NCI-H2029 (cell line): ENCODE data around the gene UBE2L5.
A peak's percentile ranks its signal among the peaks of the same experiment; 100 is the strongest.

Experiments
- DNase-seq: peaks from one replicate; lab custom pipeline; 2025; lab: John Stamatoyannopoulos, UW

UBE2L5 gene

GRCh38 chr13:30406779-30407416, 15.4 kb upstream of the UBE2L5 start:
- DNase-seq: no peak

GRCh38 chr13:30408319-30409101, 13.8 kb upstream of the UBE2L5 start:
- peak; percentile 50 for DNase-seq

GRCh38 chr13:30409886-30410704, 12.2 kb upstream of the UBE2L5 start:
- no peak for DNase-seq

GRCh38 chr13:30410705-30411125, 11.6 kb upstream of the UBE2L5 start:
- no peak for DNase-seq

GRCh38 chr13:30412346-30412745, 9.9 kb upstream of the UBE2L5 start:
- no peak for DNase-seq

- DNase-seq: no peak
Measured at GRCh38 chr13:30413842-30414241, 8.5 kb upstream of the UBE2L5 start.

- DNase-seq: no peak
Measured at GRCh38 chr13:30415430-30416030, 6.8 kb upstream of the UBE2L5 start.

- no peak for DNase-seq
Measured at GRCh38 chr13:30416471-30416870, 5.8 kb upstream of the UBE2L5 start.

GRCh38 chr13:30418075-30418716, 4.1 kb upstream of the UBE2L5 start:
- DNase-seq: no peak

GRCh38 chr13:30418717-30419459, 3.4 kb upstream of the UBE2L5 start:
- DNase-seq: no peak

- DNase-seq: peak; percentile 8
Measured at GRCh38 chr13:30421093-30422053, 920 bp upstream of the UBE2L5 start.

- DNase-seq: no peak
Measured at GRCh38 chr13:30423891-30424290, 1.6 kb downstream of the UBE2L5 start.

GRCh38 chr13:30429235-30429634, 6.9 kb downstream of the UBE2L5 start:
- no peak for DNase-seq

- DNase-seq: no peak
Measured at GRCh38 chr13:30429721-30430694, 7.7 kb downstream of the UBE2L5 start.

- DNase-seq: no peak
Measured at GRCh38 chr13:30431269-30431940, 9.1 kb downstream of the UBE2L5 start.

- DNase-seq: no peak
Measured at GRCh38 chr13:30435911-30436451, 13.7 kb downstream of the UBE2L5 start.

GRCh38 chr13:30437177-30437576, 14.9 kb downstream of the UBE2L5 start:
- DNase-seq: no peak

- DNase-seq: no peak
Measured at GRCh38 chr13:30438286-30438685, 16.0 kb downstream of the UBE2L5 start.
